Neural cell (in vitro differentiated cells): ENCODE measurements around the gene HIPK4. TPM values are rescaled to one million over a fixed set of nuclear protein-coding genes. Genes with fewer than 3 reads are reported as not detected.

Source experiments
- H2AFZ ChIP-seq: fragments of 200-600, 300-800 bp; sonication (generic), shearing (Covaris generic); 2 replicates; pipeline ENCODE4 v1.6.0; 2014; ENCODE audit warnings: low read depth, mild to moderate bottlenecking, antibody characterized with exemption, low read length, moderate library complexity
- H3F3A ChIP-seq: fragments of 200-600 bp; shearing (Covaris generic); 2 replicates; pipeline ENCODE4 v1.6.1; 2016; ENCODE audit warnings: mild to moderate bottlenecking, moderate library complexity, mixed read lengths, antibody characterized with exemption, low read length; ENCODE audit not compliant: insufficient read depth, poor library complexity, severe bottlenecking
- H3K27ac ChIP-seq: fragments of 200-600, 300-800 bp; sonication (generic), shearing (Covaris generic); 2 replicates; pipeline ENCODE4 v1.5.1; 2014; ENCODE audit warnings: mild to moderate bottlenecking, low read length, moderate library complexity
- H3K27me3 ChIP-seq: fragments of 300-800, 200-600 bp; sonication (generic), shearing (Covaris generic); 2 replicates; pipeline ENCODE4 v1.6.0; 2014; ENCODE audit warnings: mild to moderate bottlenecking, low read depth, low read length, moderate library complexity; ENCODE audit not compliant: insufficient read depth
- H3K36me3 ChIP-seq: fragments of 300-800, 200-600 bp; sonication (generic), shearing (Covaris generic); 2 replicates; pipeline ENCODE4 v1.5.1; 2014; ENCODE audit warnings: mild to moderate bottlenecking, antibody characterized with exemption, low read length, moderate library complexity; ENCODE audit not compliant: insufficient read depth
- H3K4me2 ChIP-seq: fragments of 300-800, 200-600 bp; sonication (generic), shearing (Covaris generic); 2 replicates; pipeline ENCODE4 v1.6.0; 2014; ENCODE audit warnings: mild to moderate bottlenecking, low read length
- H3K4me3 ChIP-seq: fragments of 300-800, 200-600 bp; sonication (generic), shearing (Covaris generic); 2 replicates; pipeline ENCODE4 v1.5.1; 2014; ENCODE audit warnings: mild to moderate bottlenecking, low read length, moderate library complexity
- H3K79me2 ChIP-seq: fragments of 200-600 bp; shearing (Covaris generic); replicated peaks from 2 replicates; pipeline ENCODE4 v1.6.0; 2014; ENCODE audit warnings: mild to moderate bottlenecking, low read length, moderate library complexity; ENCODE audit not compliant: insufficient read depth
- H3K9ac ChIP-seq: fragments of 300-800, 200-600 bp; sonication (generic), shearing (Covaris generic); 2 replicates; pipeline ENCODE4 v1.6.1; 2016; ENCODE audit warnings: mild to moderate bottlenecking, low read length, mixed read lengths
- H3K9me2 ChIP-seq: fragments of 200-600 bp; shearing (Covaris generic); 2 replicates; pipeline ENCODE4 v1.6.1; 2016; ENCODE audit warnings: mild to moderate bottlenecking, low read length, mixed read lengths; ENCODE audit not compliant: insufficient read depth
- H3K9me3 ChIP-seq: fragments of 200-600, 300-800 bp; sonication (generic), shearing (Covaris generic); 2 replicates; pipeline ENCODE4 v1.6.1; 2016; ENCODE audit warnings: mild to moderate bottlenecking, mixed run types, low read length, moderate library complexity, mixed read lengths
- H4K20me1 ChIP-seq: fragments of 200-600 bp; shearing (Covaris generic); 2 replicates; pipeline ENCODE4 v1.6.1; 2016; ENCODE audit warnings: mild to moderate bottlenecking, mixed run types; ENCODE audit not compliant: insufficient read depth
- CTCF ChIP-seq: fragments of 450-650 bp; IDR thresholded peaks from 2 replicates; pipeline ENCODE4 v1.5.1; 2014; ENCODE audit warnings: antibody characterized with exemption, mild to moderate bottlenecking, moderate library complexity; ENCODE audit not compliant: poor library complexity, severe bottlenecking
- EP300 ChIP-seq: fragments of 450-650 bp; conservative IDR thresholded peaks from 2 replicates; pipeline ENCODE4 v1.6.1; 2014; ENCODE audit warnings: antibody characterized with exemption, mild to moderate bottlenecking, moderate library complexity; ENCODE audit not compliant: poor library complexity, severe bottlenecking
- EZH2 ChIP-seq: fragments of 200-600, 300-800 bp; shearing (Covaris generic), sonication (generic); IDR thresholded peaks from 2 replicates; pipeline ENCODE4 v1.6.1; 2014; ENCODE audit warnings: antibody characterized with exemption, low read length, borderline replicate concordance, mild to moderate bottlenecking; ENCODE audit not compliant: insufficient read depth, poor library complexity, severe bottlenecking
- MXI1 ChIP-seq: fragments of 450-650 bp; conservative IDR thresholded peaks from 2 replicates; pipeline ENCODE4 v1.6.1; 2014; ENCODE audit warnings: antibody characterized with exemption, mild to moderate bottlenecking; ENCODE audit not compliant: poor library complexity, severe bottlenecking
- POLR2AphosphoS5 ChIP-seq: IDR thresholded peaks from 2 replicates; pipeline ENCODE4 v1.6.1; 2012
- RAD21 ChIP-seq: fragments of 450-650 bp; conservative IDR thresholded peaks from 2 replicates; pipeline ENCODE4 v1.6.1; 2014; ENCODE audit warnings: antibody characterized with exemption, mild to moderate bottlenecking, moderate library complexity
- SMC3 ChIP-seq: fragments of 450-650 bp; conservative IDR thresholded peaks from 2 replicates; pipeline ENCODE4 v1.6.1; 2014; ENCODE audit warnings: antibody characterized with exemption, mild to moderate bottlenecking, moderate library complexity; ENCODE audit not compliant: poor library complexity
- TAF1 ChIP-seq: IDR thresholded peaks from 2 replicates; pipeline ENCODE4 v1.6.1; 2012; ENCODE audit warnings: low read depth
- polyA plus RNA-seq: library from polyadenylated mRNA; depleted of rRNA; stranded (reverse); fragments of >200 nt; gene quantifications from 2 replicates; pipeline ENCODE4 v1.2.3, GENCODE V29; 2014
- TF ChIP-seq, protein P1 (sequence below): IDR thresholded peaks from 2 replicates; pipeline ENCODE4 v1.6.1; 2012; ENCODE audit warnings: borderline replicate concordance

Gene HIPK4
- polyA plus RNA-seq, 1 donor from 2014 or later: not detected

DNA sequence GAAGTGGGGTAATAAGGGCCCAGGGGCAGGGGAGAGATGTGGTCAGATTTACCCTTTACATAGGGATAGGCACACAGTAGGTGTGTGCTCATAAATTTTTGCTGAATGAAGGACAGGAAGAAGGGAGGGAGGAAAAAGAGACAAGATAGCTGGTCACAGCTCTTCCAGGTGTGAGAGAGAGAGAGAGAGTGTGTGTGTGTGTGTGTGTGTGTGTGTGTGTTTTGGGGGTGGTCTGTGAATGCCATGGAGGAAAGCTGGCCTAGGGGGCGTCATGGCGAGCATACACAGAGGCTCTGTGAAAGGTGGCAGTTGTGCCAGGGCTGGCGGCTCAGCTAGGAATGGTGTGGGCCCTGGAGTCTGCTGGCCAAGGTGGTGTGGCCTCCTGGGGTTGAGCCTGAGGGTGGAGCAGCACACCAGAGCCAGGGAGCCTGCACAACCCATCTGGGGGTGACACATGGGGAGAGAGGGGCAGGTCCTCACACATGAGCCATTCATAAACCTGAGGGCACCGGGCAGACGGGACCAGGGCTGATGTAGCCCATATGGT, 29.2 kb upstream of the HIPK4 start:
- Histone ChIP-seq H3F3A (no peaks in the 10 kb centered on the region), H3K36me3 (no peaks in the 10 kb centered on the region), H3K27me3 (no peaks in the 10 kb centered on the region), H3K27ac (no peak overlapping the region), H3K9me3 (no peaks in the 10 kb centered on the region), H4K20me1 (no peaks in the 10 kb centered on the region), H3K4me3 (no peak overlapping the region), H3K9me2 (no peaks in the 10 kb centered on the region), H3K4me2 (no peak overlapping the region), H3K79me2 (no peaks in the 10 kb centered on the region), H2AFZ (no peak overlapping the region), H3K9ac (no peak overlapping the region)
- TF ChIP-seq MXI1: no peak
- no peak for TF ChIP-seq RAD21
- TF ChIP-seq CTCF: no peak
- no peak for TF ChIP-seq EZH2
- TF ChIP-seq, protein P1, sequence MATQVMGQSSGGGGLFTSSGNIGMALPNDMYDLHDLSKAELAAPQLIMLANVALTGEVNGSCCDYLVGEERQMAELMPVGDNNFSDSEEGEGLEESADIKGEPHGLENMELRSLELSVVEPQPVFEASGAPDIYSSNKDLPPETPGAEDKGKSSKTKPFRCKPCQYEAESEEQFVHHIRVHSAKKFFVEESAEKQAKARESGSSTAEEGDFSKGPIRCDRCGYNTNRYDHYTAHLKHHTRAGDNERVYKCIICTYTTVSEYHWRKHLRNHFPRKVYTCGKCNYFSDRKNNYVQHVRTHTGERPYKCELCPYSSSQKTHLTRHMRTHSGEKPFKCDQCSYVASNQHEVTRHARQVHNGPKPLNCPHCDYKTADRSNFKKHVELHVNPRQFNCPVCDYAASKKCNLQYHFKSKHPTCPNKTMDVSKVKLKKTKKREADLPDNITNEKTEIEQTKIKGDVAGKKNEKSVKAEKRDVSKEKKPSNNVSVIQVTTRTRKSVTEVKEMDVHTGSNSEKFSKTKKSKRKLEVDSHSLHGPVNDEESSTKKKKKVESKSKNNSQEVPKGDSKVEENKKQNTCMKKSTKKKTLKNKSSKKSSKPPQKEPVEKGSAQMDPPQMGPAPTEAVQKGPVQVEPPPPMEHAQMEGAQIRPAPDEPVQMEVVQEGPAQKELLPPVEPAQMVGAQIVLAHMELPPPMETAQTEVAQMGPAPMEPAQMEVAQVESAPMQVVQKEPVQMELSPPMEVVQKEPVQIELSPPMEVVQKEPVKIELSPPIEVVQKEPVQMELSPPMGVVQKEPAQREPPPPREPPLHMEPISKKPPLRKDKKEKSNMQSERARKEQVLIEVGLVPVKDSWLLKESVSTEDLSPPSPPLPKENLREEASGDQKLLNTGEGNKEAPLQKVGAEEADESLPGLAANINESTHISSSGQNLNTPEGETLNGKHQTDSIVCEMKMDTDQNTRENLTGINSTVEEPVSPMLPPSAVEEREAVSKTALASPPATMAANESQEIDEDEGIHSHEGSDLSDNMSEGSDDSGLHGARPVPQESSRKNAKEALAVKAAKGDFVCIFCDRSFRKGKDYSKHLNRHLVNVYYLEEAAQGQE: no peak
- TF ChIP-seq SMC3: no peak
- no peak for TF ChIP-seq EP300
- TF ChIP-seq TAF1: no peak
- TF ChIP-seq POLR2AphosphoS5: no peak

- Histone ChIP-seq H3K79me2 (no peaks in the 10 kb centered on the region), H3F3A (no peaks in the 10 kb centered on the region), H3K9me3 (no peaks in the 10 kb centered on the region), H4K20me1 (no peaks in the 10 kb centered on the region), H3K4me2 (no peak overlapping the region), H3K9ac (no peak overlapping the region), H3K27ac (no peak overlapping the region), H3K27me3 (no peaks in the 10 kb centered on the region), H3K36me3 (no peaks in the 10 kb centered on the region), H2AFZ (no peak overlapping the region), H3K4me3 (no peak overlapping the region), H3K9me2 (no peaks in the 10 kb centered on the region)
- TF ChIP-seq POLR2AphosphoS5: no peak
- TF ChIP-seq SMC3: no peak
- TF ChIP-seq, protein P1: no peak
- TF ChIP-seq EZH2: no peak
- no peak for TF ChIP-seq TAF1
Measured at GRCh38 chr19:40418040-40418439, 28.1 kb upstream of the HIPK4 start.
